Activated naive CD4-positive, alpha-beta T cell treated with anti-CD3 and anti-CD28 coated beads, Interleukin-2, amount 10 ng/mL, durations not matched to agents 7 days and 5 days (primary cell): Measurements from ENCODE around the gene FGF11.
A peak's percentile ranks its signal among the peaks of the same experiment; 100 is the strongest.
"Not testable (repeated sequence)": the region's sequence is repeated elsewhere in the genome, so short reads cannot be mapped to it uniquely, and the experiment has no call there.

Source experiments
- CTCF ChIA-PET: fragments of 350-600 bp; sonication (Branson Sonifier 250); formaldehyde crosslinking; loops from one replicate; lab custom pipeline; 2021; ENCODE audit warnings: antibody characterized with exemption; lab: Charles Lee
- DNase-seq: peaks from one replicate; pipeline ENCODE4 v3.0.0-alpha.2; 2020
- H3K27ac Mint-ChIP-seq: one replicate; pipeline ENCODE4 v1.8.0; 2021; ENCODE audit warnings: mild to moderate bottlenecking, moderate library complexity, mixed read lengths
- H3K27me3 Mint-ChIP-seq: one replicate; pipeline ENCODE4 v1.8.0; 2021; ENCODE audit warnings: mild to moderate bottlenecking, mixed read lengths
- H3K36me3 Mint-ChIP-seq: one replicate; pipeline ENCODE4 v1.8.0; 2021; ENCODE audit warnings: mixed read lengths
- H3K4me1 Mint-ChIP-seq: one replicate; pipeline ENCODE4 v1.8.0; 2021; ENCODE audit warnings: mixed read lengths
- H3K4me3 Mint-ChIP-seq: one replicate; pipeline ENCODE4 v1.8.0; 2021; ENCODE audit warnings: mild to moderate bottlenecking, moderate library complexity, mixed read lengths
- H3K9me3 Mint-ChIP-seq: one replicate; pipeline ENCODE4 v1.8.0; 2021; ENCODE audit warnings: mixed read lengths

FGF11 gene

DNA sequence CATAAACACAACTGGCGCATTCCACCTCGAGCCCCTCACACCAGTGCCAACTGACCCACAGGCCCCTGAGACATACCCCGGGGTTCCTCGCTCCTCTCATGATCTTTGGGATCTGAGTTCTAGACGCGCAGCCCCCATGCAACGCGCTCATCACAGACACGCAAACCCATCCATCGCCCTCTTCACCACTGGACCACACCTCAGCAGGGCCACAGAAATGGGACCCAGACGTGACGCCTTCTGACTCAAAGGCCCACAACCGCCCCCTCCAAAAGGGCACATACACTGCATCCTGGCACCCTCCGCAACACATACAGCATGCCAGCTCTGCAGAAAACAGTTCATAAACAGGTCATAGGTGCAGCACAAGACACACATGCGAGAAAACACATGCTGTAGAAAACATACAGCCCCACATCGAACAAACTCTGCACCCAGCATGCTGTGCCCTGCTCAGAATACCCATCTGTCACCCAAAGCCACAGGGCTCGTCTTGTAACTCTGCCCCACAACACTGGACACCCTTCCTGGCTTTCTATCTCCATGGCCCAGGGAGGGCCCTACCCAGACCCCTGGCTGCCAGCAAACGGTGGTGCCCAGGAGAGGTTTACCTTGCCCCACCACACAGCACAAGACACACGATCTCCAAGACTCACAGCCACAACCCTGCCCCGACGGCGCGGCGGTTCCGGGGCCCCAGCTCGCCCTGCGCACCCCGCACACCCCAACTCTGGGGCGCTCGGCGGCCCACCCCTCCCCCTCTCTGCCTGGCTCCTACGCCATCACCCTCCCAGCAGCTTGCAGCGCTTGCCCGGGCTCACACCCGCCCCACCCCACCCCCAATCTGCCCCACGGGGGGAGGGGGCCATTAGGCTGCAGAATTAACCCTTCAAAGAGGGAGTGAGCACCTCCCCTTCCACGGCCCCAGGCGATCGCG is 39.2 kb downstream of the FGF11 start:
- H3K4me1 Mint-ChIP-seq: peaks cover 67% of the 10 kb centered on the region
- peak overlapping the region; percentile 79 for H3K4me3 Mint-ChIP-seq
- peak; percentile 81 for DNase-seq
- H3K27ac Mint-ChIP-seq: peak overlapping the region; percentile 78
- CTCF ChIA-PET: interaction anchor here (1.4 kb wide), 1 partner anchor 40 kb away, joined by 3 read pairs; no protein-coding TSS in a partner anchor
- no peaks in the 10 kb centered on the region for H3K27me3 Mint-ChIP-seq
- no peaks in the 10 kb centered on the region for H3K9me3 Mint-ChIP-seq
- peaks cover 18% of the 10 kb centered on the region for H3K36me3 Mint-ChIP-seq

DNA sequence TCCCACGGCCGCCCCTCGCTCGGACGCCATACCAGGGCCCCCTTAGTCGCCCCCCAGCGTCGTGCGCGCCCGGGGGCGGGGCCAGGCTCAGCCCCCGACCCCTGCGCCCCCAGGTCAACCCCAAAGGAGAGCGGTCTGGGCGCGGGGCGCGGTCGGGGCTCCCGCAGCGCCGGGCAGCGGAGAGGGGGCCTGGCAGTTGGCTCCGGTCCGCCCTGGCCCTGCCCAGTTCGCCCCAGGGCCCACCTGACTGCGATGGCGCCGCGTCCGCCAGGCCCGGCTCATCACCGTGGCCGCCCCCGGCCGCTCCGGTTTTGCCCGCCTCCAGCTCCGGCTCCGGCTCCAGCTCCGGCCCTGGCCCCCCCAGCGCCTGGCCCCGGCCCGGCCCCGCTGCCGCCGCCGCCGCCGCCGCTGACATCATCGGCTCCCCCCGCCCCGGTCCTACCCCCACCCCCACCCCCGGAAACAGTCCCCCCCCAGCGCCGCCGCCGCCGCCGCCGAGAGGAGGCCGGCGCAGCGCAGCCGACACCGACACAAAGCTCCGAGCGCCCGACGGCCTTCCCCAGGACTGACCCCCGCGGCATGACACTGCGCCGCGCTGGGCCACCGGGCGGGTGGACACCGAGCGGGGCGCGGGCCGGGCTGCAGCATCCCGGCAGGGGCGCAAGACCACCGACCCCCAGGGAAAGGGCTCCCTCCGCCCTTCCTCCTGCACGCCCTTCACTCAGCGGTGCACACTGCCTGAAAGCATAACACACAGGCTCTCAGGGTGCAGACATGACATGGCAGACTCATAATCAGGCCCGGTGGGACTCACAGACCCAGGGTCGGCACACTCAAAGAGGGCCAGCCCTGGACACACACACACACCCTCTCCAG is 40.1 kb downstream of the FGF11 start, which contains the start of gene ZBTB4:
ZBTB4 (minus strand) TSS at position 419 of the 876 bp plus-strand sequence. CDS start 12,830 bp downstream, outside the sequence.
- peak; percentile 72 for DNase-seq

DNA sequence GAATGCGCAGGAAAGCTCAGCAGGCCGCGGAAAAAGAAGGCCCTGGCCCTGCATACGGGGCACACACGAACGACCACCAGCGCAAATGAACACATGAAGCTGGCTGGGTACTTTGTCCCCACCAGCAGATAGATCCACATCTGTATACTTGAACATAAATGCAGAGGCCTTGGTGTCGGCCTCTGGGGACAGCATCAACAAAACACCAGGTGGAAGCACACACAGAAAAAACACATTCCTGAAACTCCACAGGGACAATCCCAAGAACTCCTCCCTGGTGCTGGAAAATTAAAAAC is 40.7 kb downstream of the FGF11 start:
- CTCF ChIA-PET: interaction anchor here (0.8 to 3.9 kb wide), 3 partner anchors 44 to 124 kb away, joined by 3 to 19 read pairs (median 3); partner anchors contain the start of gene TMEM102
- Mint-ChIP-seq H3K9me3 (no peaks in the 10 kb centered on the region), H3K4me1 (peaks cover 72% of the 10 kb centered on the region), H3K4me3 (peak overlapping the region; percentile 90), H3K27ac (peak overlapping the region; percentile 95), H3K36me3 (peaks cover 21% of the 10 kb centered on the region), H3K27me3 (no peaks in the 10 kb centered on the region)
- no peak for DNase-seq

More for the DNA sequence above, 40.1 kb downstream of the FGF11 start, which contains the start of gene ZBTB4:
- Mint-ChIP-seq H3K27me3 (no peaks in the 10 kb centered on the region), H3K36me3 (peaks cover 18% of the 10 kb centered on the region), H3K4me3 (peak within 1 kb of the TSS; percentile 90), H3K4me1 (peaks cover 67% of the 10 kb centered on the region), H3K9me3 (no peaks in the 10 kb centered on the region), H3K27ac (peak within 1 kb of the TSS; percentile 95)
- CTCF ChIA-PET: interaction anchor here (0.8 to 3.9 kb wide), 3 partner anchors 43 to 124 kb away, joined by 3 to 19 read pairs (median 3); partner anchors contain the start of gene TMEM102

DNA sequence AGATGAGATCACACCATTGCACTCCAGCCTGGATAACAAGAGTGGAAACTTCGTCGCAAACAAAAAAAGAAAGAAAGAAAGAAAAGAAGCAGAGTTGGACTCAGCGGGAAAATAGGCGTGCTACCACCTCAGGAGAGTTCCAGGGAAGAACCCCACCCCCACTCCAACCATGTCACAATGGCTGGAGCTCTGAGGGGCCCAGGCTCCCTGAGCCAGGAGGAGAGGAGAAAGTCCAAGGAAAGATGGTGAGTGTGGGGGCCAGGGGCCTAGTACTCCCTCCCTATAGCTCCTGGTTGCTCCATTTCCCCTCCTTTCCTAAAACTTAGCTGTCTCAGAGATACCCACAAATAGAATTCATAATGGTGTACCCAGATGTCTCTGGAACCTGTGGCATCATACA is 42.0 kb downstream of the FGF11 start, which contains the start of gene SLC35G6:
SLC35G6 (plus strand) TSS at position 172 of the 400 bp plus-strand sequence; CDS start at position 243, 71 bp downstream.
- Mint-ChIP-seq H3K4me1 (peaks cover 75% of the 10 kb centered on the region), H3K36me3 (peaks cover 24% of the 10 kb centered on the region), H3K4me3 (peak within 1 kb of the TSS; percentile 90), H3K27ac (peak within 1 kb of the TSS; percentile 95)
- H3K9me3 Mint-ChIP-seq, DNase-seq, H3K27me3 Mint-ChIP-seq: not testable (repeated sequence)
- CTCF ChIA-PET: interaction anchor here (3.9 kb wide), 1 partner anchor 45 kb away, joined by 19 read pairs; the partner anchor contains the start of gene TMEM102

DNA sequence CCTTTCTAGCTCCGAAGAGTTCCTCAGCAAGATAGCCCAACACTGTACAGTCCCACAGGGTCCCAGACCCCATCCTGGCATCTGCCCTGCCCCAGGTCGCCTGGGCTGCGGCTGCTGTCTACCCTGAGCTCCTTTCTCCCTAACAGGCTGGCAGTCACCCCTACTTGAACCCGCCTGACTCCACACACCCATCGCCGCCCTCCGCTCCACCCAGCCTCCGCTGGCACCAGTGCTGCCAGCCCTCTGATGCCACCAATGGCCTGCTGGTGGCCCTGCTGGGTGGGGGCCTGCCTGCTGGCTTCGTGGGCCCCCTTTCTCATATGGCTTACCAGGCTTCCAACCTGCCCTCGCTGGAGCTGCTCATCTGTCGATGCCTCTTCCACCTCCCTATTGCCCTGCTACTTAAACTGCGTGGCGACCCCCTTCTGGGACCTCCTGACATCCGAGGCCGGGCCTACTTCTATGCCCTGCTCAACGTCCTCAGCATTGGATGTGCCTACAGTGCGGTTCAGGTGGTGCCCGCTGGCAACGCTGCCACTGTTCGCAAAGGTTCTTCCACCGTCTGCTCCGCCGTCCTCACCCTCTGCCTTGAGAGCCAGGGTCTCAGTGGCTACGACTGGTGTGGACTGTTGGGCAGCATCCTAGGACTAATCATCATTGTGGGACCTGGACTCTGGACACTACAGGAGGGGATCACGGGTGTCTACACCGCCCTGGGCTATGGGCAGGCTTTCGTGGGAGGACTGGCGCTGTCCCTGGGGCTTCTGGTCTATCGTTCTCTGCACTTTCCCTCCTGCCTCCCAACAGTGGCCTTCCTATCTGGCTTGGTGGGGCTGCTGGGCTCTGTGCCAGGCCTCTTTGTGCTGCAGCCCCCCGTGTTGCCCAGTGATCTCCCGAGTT is 42.8 kb downstream of the FGF11 start:
- Mint-ChIP-seq H3K4me1 (peaks cover 74% of the 10 kb centered on the region), H3K36me3 (peaks cover 22% of the 10 kb centered on the region), H3K4me3 (peak overlapping the region; percentile 99), H3K27ac (peak overlapping the region; percentile 100)
- not testable (repeated sequence) for DNase-seq, H3K9me3 Mint-ChIP-seq, H3K27me3 Mint-ChIP-seq
- CTCF ChIA-PET: interaction anchor here (3.9 kb wide), 1 partner anchor 46 kb away, joined by 19 read pairs; the partner anchor contains the start of gene TMEM102

DNA sequence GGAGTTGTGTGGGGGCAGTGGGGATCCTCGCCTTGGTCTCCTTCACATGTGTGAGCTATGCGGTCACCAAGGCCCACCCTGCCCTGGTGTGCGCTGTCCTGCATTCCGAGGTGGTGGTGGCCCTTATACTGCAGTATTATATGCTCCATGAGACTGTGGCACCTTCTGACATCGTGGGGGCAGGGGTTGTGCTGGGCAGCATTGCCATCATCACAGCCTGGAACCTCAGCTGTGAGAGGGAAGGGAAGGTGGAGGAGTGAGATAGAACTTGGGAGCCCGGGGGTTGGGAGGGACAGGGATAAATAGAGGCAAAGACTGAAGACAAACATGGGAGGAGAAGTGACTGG is 43.4 kb downstream of the FGF11 start:
- CTCF ChIA-PET: interaction anchor here (3.9 kb wide), 1 partner anchor 47 kb away, joined by 19 read pairs; the partner anchor contains the start of gene TMEM102
- DNase-seq, H3K27me3 Mint-ChIP-seq, H3K9me3 Mint-ChIP-seq: not testable (repeated sequence)
- peaks cover 74% of the 10 kb centered on the region for H3K4me1 Mint-ChIP-seq
- peak overlapping the region; percentile 100 for H3K27ac Mint-ChIP-seq
- peak overlapping the region; percentile 99 for H3K4me3 Mint-ChIP-seq
- H3K36me3 Mint-ChIP-seq: peaks cover 28% of the 10 kb centered on the region

DNA sequence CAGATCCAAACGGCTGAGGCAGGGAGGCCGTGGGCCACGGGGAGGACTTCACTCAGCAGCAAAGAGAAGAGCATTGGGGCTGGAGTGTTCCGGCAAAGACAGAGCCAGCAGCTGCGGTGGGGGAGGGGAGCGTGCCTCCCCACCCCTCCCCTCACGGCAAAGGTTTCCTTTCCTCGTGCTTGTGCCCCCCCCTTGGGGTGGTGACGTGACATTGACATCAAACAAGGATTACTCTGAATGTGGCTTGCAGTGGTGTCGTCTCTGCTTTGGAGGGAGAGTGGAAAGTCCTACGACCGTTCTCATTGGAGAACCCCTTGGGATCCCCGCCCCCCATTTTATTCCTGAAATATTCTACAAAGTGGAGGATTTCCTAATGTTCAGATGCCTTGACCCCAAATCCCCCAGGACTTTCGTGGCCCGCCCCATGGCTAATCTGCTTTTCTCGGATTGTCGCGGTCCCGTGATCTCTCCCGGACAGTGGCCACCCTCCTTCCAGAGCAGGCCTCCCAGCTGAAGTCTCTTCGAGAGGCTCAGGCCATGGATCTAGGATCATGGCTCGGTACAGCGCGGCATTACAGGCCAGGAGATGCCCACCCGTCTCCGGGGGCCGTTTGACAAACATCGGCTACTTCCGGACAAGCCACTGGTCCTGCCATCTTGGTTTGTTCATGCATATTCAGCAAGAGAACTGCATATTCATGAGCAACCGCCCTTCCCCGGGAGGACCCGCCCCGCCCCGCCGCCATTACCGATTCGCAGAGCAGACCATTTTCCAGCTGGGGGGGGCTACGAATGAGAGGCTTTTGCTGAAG is 44.1 kb downstream of the FGF11 start:
- H3K27ac Mint-ChIP-seq: peak overlapping the region; percentile 100
- peak overlapping the region; percentile 99 for H3K4me3 Mint-ChIP-seq
- DNase-seq: peak; percentile 97
- H3K9me3 Mint-ChIP-seq: no peaks in the 10 kb centered on the region
- H3K4me1 Mint-ChIP-seq: peaks cover 71% of the 10 kb centered on the region
- H3K27me3 Mint-ChIP-seq: no peaks in the 10 kb centered on the region
- H3K36me3 Mint-ChIP-seq: peaks cover 27% of the 10 kb centered on the region
- CTCF ChIA-PET: interaction anchor here (3.9 kb wide), 1 partner anchor 47 kb away, joined by 19 read pairs; the partner anchor contains the start of gene TMEM102

DNA sequence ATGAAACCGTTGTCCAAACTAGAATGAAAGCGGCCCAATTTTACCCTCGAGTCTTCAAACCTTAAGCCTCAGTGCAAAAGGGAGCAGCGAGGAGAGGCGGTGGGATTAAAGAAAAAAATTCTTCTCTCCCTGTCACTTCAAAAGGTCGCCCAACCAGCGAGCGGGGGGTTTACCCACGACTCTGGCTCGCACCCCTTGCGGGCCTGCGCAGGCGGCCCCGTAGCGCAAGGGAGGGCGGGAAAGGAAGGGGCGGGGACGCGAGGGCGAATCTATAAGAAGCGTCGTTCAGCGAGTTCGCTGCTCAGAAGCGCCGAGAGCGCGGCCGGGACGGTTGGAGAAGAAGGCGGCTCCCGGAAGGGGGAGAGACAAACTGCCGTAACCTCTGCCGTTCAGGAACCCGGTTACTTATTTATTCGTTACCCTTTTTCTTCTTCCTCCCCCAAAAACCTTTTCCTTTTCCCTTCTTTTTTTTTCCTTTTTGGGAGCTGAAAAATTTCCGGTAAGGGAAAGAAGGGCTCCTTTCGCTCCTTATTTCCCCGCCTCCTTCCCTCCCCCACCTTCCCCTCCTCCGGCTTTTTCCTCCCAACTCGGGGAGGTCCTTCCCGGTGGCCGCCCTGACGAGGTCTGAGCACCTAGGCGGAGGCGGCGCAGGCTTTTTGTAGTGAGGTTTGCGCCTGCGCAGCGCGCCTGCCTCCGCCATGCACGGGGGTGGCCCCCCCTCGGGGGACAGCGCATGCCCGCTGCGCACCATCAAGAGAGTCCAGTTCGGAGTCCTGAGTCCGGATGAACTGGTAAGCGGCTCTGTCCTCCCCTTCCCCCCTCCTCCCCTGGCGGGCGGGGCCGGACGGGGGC is 45.0 kb downstream of the FGF11 start, which contains the start of gene POLR2A:
POLR2A (plus strand) TSS at position 300 of the 852 bp plus-strand sequence.
- Mint-ChIP-seq H3K27ac (peak within 1 kb of the TSS; percentile 100), H3K27me3 (no peaks in the 10 kb centered on the region), H3K4me3 (peak within 1 kb of the TSS; percentile 99), H3K4me1 (peaks cover 75% of the 10 kb centered on the region), H3K36me3 (peaks cover 29% of the 10 kb centered on the region), H3K9me3 (no peaks in the 10 kb centered on the region)
- peak; percentile 96 for DNase-seq
- CTCF ChIA-PET: interaction anchor here (2.2 to 2.4 kb wide), 2 partner anchors 48 to 76 kb away, joined by 8 to 13 read pairs; no protein-coding TSS in a partner anchor

DNA sequence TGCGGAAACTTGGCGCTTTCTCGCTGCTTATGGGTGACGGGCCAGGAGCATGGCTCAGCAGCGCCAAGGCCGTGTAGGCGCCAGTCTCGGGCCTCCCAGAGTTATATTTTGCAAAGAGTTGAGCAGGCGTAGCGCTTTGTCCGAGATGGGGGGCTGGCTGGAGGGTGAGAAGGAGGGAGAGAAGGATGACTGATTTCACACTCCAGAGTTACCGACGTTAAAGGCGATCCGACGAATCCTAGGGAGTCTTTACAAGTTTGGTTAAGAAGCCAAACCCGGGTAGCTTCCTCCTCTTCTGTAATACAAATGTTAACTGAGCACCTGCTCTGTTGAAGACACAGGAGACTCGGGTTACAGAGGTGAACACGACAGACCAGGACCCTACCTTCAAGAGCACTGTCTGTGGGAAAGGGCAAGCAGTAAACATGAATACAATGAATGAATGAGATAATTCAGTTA is 45.6 kb downstream of the FGF11 start:
- CTCF ChIA-PET: interaction anchor here (2.2 to 2.4 kb wide), 2 partner anchors 49 to 76 kb away, joined by 8 to 13 read pairs; no protein-coding TSS in a partner anchor
- no peaks in the 10 kb centered on the region for H3K9me3 Mint-ChIP-seq
- peak overlapping the region; percentile 99 for H3K4me3 Mint-ChIP-seq
- DNase-seq: no peak
- H3K27me3 Mint-ChIP-seq: no peaks in the 10 kb centered on the region
- H3K27ac Mint-ChIP-seq: peak overlapping the region; percentile 100
- peaks cover 28% of the 10 kb centered on the region for H3K36me3 Mint-ChIP-seq
- H3K4me1 Mint-ChIP-seq: peaks cover 77% of the 10 kb centered on the region

DNA sequence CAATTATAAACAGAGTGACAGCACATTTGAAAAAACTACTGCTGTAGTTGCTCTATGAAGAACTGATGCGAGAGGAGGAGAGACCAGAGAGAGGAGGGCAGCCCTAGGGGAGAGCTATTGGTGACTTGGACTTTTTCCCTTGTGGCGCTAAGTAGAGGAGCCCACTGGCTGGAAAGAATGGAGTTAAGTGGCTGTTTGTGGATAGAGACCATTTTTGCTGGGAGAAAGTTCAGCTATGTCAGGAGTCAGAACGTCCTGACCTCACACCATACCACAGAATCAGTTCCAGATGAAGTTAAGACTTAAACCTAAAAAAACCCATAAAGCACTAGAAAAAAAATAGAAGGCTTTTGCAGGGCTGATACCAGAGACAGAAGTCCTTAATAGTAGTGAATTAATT is 46.9 kb downstream of the FGF11 start:
- no peaks in the 10 kb centered on the region for H3K9me3 Mint-ChIP-seq
- peaks cover 76% of the 10 kb centered on the region for H3K4me1 Mint-ChIP-seq
- H3K4me3 Mint-ChIP-seq: peak overlapping the region; percentile 99
- CTCF ChIA-PET: interaction anchor here (1.6 to 2.4 kb wide), 4 partner anchors 28 to 201 kb away, joined by 4 to 13 read pairs (median 6); partner anchors contain the start of genes TP53 and WRAP53
- no peak for DNase-seq
- no peaks in the 10 kb centered on the region for H3K27me3 Mint-ChIP-seq
- H3K27ac Mint-ChIP-seq: peak overlapping the region; percentile 50
- peaks cover 29% of the 10 kb centered on the region for H3K36me3 Mint-ChIP-seq

DNA sequence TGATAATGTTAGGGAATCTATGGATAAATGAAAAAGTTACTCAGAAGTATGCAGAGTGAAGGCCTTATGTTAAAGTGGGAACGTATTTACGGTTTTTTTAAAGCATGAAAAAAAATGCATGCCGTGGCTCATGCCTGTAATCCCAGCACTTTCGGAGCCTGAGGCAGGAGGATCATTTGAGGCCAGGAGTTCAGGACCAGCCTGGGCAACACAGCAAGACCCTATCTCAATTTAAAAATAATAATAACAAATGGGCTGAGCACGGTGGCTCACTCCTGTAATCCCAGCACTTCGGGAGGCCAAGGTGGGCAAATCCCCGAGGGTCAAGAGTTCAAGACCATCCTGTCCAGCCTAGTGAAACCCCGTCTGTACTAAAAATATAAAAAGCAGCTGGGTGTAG is 50.8 kb downstream of the FGF11 start:
- DNase-seq: no peak
- Mint-ChIP-seq H3K4me3 (no peak overlapping the region), H3K9me3 (no peaks in the 10 kb centered on the region), H3K27me3 (no peaks in the 10 kb centered on the region), H3K4me1 (peaks cover 67% of the 10 kb centered on the region), H3K27ac (no peak overlapping the region), H3K36me3 (peaks cover 44% of the 10 kb centered on the region)
- CTCF ChIA-PET: interaction anchor here (0.6 kb wide), 1 partner anchor 31 kb away, joined by 3 read pairs; no protein-coding TSS in a partner anchor
